Effector memory CD4-positive, alpha-beta T cell (primary cell): ENCODE results near the gene CHST15.

Experiments used
- DNase-seq, 3 donors: peaks; one replicate each; pipeline ENCODE4 v3.0.0-alpha.2; 2020
- H3K27ac ChIP-seq: 2 replicates; pipeline ENCODE4 v1.7.0; 2013; ENCODE audit warnings: mild to moderate bottlenecking, low read length, moderate library complexity; ENCODE audit not compliant: insufficient read depth, poor library complexity, severe bottlenecking
- H3K27me3 ChIP-seq: replicated peaks from 2 replicates; pipeline ENCODE4 v1.7.0; 2013; ENCODE audit warnings: mild to moderate bottlenecking, low read length; ENCODE audit not compliant: insufficient read depth, control insufficient read depth, poor library complexity, severe bottlenecking
- H3K36me3 ChIP-seq: 2 replicates; pipeline ENCODE4 v1.7.0; 2013; ENCODE audit warnings: mild to moderate bottlenecking, low read length, moderate library complexity; ENCODE audit not compliant: control insufficient read depth, insufficient read depth
- H3K4me1 ChIP-seq: 2 replicates; pipeline ENCODE4 v1.7.0; 2013; ENCODE audit warnings: low read length, mild to moderate bottlenecking; ENCODE audit not compliant: control insufficient read depth, insufficient read depth, poor library complexity, severe bottlenecking
- H3K4me3 ChIP-seq: 2 replicates; pipeline ENCODE4 v1.7.0; 2013; ENCODE audit warnings: low read length, low read depth, mild to moderate bottlenecking; ENCODE audit not compliant: insufficient read depth, poor library complexity, severe bottlenecking
- H3K9me3 ChIP-seq: 2 replicates; pipeline ENCODE4 v1.7.0; 2013; ENCODE audit warnings: mild to moderate bottlenecking, low read length, moderate library complexity; ENCODE audit not compliant: control insufficient read depth

The CHST15 gene

DNA sequence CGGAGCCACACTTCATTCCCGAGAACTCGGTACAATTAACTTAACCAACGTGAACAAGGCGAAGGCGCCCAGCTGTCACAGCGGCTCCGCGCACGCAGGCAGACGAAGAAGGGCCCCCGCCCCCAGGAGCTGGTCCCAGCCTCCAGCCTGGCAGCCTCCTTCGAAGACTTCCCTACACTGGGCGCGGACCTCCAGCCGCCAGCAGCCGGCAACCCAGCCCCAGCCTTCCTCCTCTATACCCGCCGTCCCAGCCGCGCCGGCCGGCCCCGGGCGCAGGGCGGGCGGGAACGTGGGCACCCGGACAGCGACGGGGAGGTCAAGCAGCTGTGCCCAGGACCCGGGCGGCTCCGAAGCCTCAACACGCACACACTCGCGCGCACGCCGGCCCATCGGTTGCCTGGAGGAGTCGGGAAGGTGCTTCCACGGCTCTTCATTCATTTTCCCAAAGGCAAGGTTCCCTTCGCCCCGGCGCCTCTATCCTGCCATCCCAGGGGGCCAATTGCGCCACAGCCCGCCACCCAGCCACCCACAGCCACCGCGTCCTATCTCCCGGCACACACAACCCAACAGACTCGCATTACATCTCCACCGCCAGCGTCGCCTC, 1.6 kb downstream of the CHST15 start:
- Histone ChIP-seq H3K27me3 (peaks cover 5% of the 10 kb centered on the region), H3K27ac (no peak overlapping the region), H3K9me3 (no peaks in the 10 kb centered on the region), H3K36me3 (no peaks in the 10 kb centered on the region), H3K4me3 (peak overlapping the region; percentile 25), H3K4me1 (peaks cover 4% of the 10 kb centered on the region)
- no peak for DNase-seq

GRCh38 chr10:124090601-124091209, 2.7 kb downstream of the CHST15 start:
- Histone ChIP-seq H3K4me1 (peaks cover 4% of the 10 kb centered on the region), H3K27me3 (peaks cover 5% of the 10 kb centered on the region), H3K9me3 (no peaks in the 10 kb centered on the region), H3K27ac (no peak overlapping the region), H3K4me3 (no peak overlapping the region), H3K36me3 (no peaks in the 10 kb centered on the region)
- no peak for DNase-seq

DNA sequence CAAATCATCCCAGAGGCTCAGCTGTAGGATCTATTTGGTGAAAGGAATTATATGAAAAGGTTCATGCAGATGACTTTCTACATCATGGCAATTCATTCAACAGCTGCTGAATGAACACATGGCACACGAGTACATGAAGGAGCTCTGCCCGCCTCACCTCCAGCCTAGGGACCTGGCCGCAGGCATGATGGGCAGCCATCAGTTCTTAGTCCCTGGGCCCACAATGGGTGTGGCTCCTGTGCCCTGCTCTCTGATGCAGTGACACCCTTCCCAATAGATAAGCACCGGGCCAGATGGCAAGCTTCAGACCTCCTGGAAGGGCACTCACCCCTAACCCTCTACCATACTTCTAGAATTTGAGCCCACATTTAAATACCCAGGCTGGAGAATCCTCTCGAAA, 3.5 kb downstream of the CHST15 start:
- Histone ChIP-seq H3K36me3 (no peaks in the 10 kb centered on the region), H3K4me3 (no peak overlapping the region), H3K9me3 (no peaks in the 10 kb centered on the region), H3K4me1 (peaks cover 4% of the 10 kb centered on the region), H3K27ac (no peak overlapping the region), H3K27me3 (peaks cover 5% of the 10 kb centered on the region)
- DNase-seq, result no peak

- H3K4me1 ChIP-seq, result peaks cover 4% of the 10 kb centered on the region
Observed at GRCh38 chr10:124088915-124089314, 4.5 kb downstream of the CHST15 start.

GRCh38 chr10:124087672-124088634, 5.4 kb downstream of the CHST15 start:
- no peak for DNase-seq
- no peaks in the 10 kb centered on the region for H3K9me3 ChIP-seq

More at GRCh38 chr10:124088915-124089314, 4.5 kb downstream of the CHST15 start:
- Histone ChIP-seq H3K36me3 (no peaks in the 10 kb centered on the region), H3K4me3 (no peak overlapping the region), H3K9me3 (no peaks in the 10 kb centered on the region), H3K27me3 (peaks cover 5% of the 10 kb centered on the region), H3K27ac (no peak overlapping the region)
- no peak for DNase-seq

GRCh38 chr10:124086787-124087671, 6.4 kb downstream of the CHST15 start:
- Histone ChIP-seq H3K9me3 (no peaks in the 10 kb centered on the region), H3K4me1 (peaks cover 3% of the 10 kb centered on the region), H3K36me3 (no peaks in the 10 kb centered on the region), H3K27me3 (peaks cover 4% of the 10 kb centered on the region), H3K27ac (no peak overlapping the region), H3K4me3 (no peak overlapping the region)
- no peak for DNase-seq

More at GRCh38 chr10:124087672-124088634, 5.4 kb downstream of the CHST15 start:
- Histone ChIP-seq H3K4me1 (peaks cover 4% of the 10 kb centered on the region), H3K27ac (no peak overlapping the region), H3K4me3 (no peak overlapping the region), H3K27me3 (peaks cover 5% of the 10 kb centered on the region), H3K36me3 (no peaks in the 10 kb centered on the region)

GRCh38 chr10:124086097-124086710, 7.2 kb downstream of the CHST15 start:
- H3K4me3 ChIP-seq, result no peak overlapping the region
- no peak overlapping the region for H3K27ac ChIP-seq
- H3K9me3 ChIP-seq, result no peaks in the 10 kb centered on the region
- no peaks in the 10 kb centered on the region for H3K36me3 ChIP-seq
- DNase-seq, result no peak
- H3K27me3 ChIP-seq, result no peaks in the 10 kb centered on the region
- no peaks in the 10 kb centered on the region for H3K4me1 ChIP-seq

DNA sequence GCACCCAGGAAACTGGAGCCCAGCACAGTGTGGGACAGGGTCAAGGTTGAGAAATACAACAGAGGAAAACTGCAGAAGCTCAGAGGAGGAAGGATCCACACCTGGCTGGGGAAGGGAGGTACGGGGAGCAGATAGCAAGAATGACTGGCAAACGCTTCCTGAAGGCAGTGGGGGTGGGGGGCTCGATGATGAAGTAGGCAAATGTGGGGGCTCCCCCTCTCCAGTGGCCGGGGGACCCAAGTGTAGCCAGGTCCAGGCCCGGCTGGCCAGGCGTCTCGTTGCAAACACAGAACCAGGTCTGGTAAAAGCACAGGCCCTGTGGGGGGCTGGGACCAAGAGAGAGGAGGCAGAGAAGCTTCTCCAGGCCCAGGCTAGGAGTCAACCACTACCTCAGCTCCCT, 7.7 kb downstream of the CHST15 start:
- Histone ChIP-seq H3K4me3 (no peak overlapping the region), H3K36me3 (no peaks in the 10 kb centered on the region), H3K4me1 (no peaks in the 10 kb centered on the region)

GRCh38 chr10:124084708-124085107, 8.7 kb downstream of the CHST15 start:
- no peaks in the 10 kb centered on the region for H3K36me3 ChIP-seq
- no peak overlapping the region for H3K4me3 ChIP-seq
- DNase-seq, result no peak
- no peaks in the 10 kb centered on the region for H3K9me3 ChIP-seq
- no peaks in the 10 kb centered on the region for H3K4me1 ChIP-seq
- H3K27me3 ChIP-seq, result no peaks in the 10 kb centered on the region
- no peak overlapping the region for H3K27ac ChIP-seq

More for the DNA sequence above, 7.7 kb downstream of the CHST15 start:
- Histone ChIP-seq H3K9me3 (no peaks in the 10 kb centered on the region), H3K27me3 (no peaks in the 10 kb centered on the region), H3K27ac (no peak overlapping the region)
- DNase-seq, result no peak
